Measurements from ENCODE around the gene DPM2. TPM values are rescaled to one million over a fixed set of nuclear protein-coding genes. Genes with fewer than 3 reads are reported as not detected.

DPM2 gene
- total RNA-seq, 1 experiment from 2014 or later, result 128 TPM

DNA sequence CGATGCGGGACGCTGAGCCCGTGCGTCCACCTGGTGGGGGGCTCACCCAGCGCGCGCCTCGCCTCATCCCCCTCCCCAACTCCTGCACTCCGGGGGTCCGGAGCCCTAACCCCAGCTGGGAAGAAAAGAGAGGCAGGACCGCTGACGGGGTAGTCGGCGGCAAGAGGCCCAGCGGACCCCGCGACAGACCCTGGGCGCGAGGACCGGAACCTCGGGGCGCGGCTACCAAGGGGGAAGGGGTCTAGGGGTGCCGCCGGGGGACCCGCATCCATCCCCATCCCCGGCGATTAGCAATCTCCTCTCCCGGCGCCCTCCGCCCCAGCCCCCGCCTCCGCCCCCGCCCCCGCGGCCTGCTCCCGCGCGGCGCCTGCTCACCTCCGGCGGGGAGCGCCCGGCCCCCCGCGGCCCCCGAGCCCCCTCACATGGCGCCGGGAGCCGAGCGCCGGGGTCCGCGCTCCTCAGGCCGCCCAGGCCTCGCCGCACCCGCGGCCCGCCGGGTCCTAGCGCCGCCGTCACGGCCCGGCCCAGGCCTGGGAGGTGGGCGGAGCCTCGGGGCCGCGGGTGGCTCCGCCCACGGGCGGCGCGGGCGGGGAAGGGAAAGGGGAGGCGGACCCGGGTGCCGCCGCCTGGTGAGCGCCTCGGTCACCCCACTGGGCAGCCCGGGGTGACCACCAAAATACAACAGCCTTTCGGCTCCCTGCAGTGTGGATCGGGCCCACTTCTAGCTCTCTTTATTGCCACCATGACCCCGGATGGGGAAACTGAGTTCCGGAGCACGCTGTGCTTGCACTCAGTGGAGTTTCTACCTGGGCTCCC is 38.3 kb downstream of the DPM2 start, which contains the start of gene ST6GALNAC6:
ST6GALNAC6 (minus strand) TSS at position 476 of the 816 bp plus-strand sequence. CDS start 1,622 bp downstream, outside the sequence.
- no peak for DNase-seq (ENCODE audit: low read depth)

GRCh38 chr9:127898433-127899127 is 39.1 kb downstream of the DPM2 start:
- DNase-seq (ENCODE audit: low read depth), result no peak

GRCh38 chr9:127897193-127897692 is 40.4 kb downstream of the DPM2 start:
- no peak for DNase-seq (ENCODE audit: low read depth)

GRCh38 chr9:127896395-127897192 is 41.1 kb downstream of the DPM2 start:
- DNase-seq (ENCODE audit: low read depth), result no peak

GRCh38 chr9:127895811-127896210 is 41.8 kb downstream of the DPM2 start:
- DNase-seq (ENCODE audit: low read depth), result no peak

DNA sequence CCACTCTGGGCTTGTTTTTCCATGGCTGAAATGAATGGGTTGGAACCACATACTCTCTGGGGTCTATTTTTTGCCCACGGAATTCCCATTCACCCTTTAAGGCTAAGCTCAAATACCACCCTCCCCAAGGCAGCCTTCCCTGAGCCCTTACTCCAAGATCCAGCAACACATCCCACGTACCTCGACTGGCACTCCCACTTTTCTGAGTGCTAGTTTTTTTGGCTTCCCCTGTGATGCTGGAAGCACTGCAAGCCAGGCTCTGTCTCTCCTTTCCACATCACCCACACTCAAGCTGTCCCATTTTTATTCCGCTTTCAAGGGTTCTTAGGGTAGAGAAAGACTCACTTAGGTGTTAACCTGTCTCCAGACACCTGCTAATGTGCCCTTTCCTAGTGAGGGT is 44.3 kb downstream of the DPM2 start:
- no peak for DNase-seq (ENCODE audit: low read depth)

DNA sequence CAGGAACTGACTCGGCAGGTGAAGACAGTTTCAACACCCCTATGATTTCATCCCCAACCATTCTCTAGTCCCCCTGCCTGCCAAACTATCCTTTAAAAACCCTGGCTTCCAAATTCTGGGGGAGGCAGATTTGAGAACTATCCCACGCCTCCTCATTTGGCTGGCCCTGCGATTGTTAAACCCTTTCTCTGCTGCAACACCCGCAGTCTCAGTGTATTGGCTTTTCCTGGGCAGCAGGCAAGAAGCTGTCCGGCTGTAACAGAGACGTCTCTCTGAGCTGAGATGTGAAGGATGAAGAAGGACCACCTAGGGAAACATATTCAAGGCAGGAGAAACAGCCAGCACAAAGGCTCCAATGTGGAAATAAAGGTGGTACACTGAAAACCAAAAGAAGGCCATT is 44.8 kb downstream of the DPM2 start:
- no peak for DNase-seq (ENCODE audit: low read depth)

- DNase-seq (ENCODE audit: low read depth), result no peak
Measured at GRCh38 chr9:127890053-127890452, 47.6 kb downstream of the DPM2 start.

- DNase-seq (ENCODE audit: low read depth), result no peak
Measured at GRCh38 chr9:127887792-127888191, 49.9 kb downstream of the DPM2 start.

DNA sequence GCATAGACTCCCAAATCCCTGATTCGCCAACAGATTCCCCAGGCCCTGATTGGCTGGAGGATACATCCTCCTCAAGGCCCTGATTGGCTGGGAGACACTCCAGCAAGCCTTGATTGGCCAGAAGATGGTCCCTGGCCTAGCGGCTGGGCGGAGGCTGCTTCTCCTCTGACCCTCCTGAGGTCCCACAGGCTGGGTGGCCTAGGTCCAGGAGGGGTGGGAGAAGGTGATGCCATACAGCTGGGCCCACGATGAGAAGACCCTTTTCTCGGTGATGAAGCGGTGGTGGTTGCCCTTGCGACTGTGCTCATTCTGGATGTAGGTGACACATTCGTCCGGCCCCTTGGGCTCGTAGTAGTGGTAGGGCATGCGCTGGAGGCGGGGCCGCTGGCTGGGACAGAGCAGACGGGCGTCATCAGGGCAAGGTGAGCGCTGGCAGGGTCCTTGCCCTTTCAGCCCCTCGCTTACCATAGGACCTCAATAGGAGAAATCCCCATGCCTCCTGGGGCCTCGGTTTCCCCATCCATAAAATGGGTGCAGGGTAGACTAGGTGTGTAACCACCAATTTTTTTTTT is 51.2 kb downstream of the DPM2 start:
- peak; percentile 31 for DNase-seq (ENCODE audit: low read depth)

- DNase-seq (ENCODE audit: low read depth), result no peak
Measured at GRCh38 chr9:127885508-127886281, 52.0 kb downstream of the DPM2 start.

Other genes starting within 250 kb of the DPM2 start
- not detected in 2 replicates for gene CFAP157, start 230.9 kb downstream of the DPM2 start, total RNA-seq (2014; rRNA removed; shearing (Covaris generic))
- gene PTRH1, start 222.2 kb downstream of the DPM2 start, total RNA-seq (2014; rRNA removed; shearing (Covaris generic)), result 27.1 and 33.3 TPM in 2 replicates
- not detected in 2 replicates for gene TTC16, start 221.8 kb downstream of the DPM2 start, total RNA-seq (2014; rRNA removed; shearing (Covaris generic))
- gene TOR2A, start 202.6 kb downstream of the DPM2 start, total RNA-seq (2014; rRNA removed; shearing (Covaris generic)), result 20.7 and 27.7 TPM in 2 replicates
- gene SH2D3C, start 159.2 kb downstream of the DPM2 start, total RNA-seq (2014; rRNA removed; shearing (Covaris generic)), result not detected in 2 replicates
- gene CDK9, start 151.8 kb downstream of the DPM2 start, total RNA-seq (2014; rRNA removed; shearing (Covaris generic)), result 49.4 and 73.6 TPM in 2 replicates
- 84.1 and 87.0 TPM in 2 replicates for gene FPGS, start 135.0 kb downstream of the DPM2 start, total RNA-seq (2014; rRNA removed; shearing (Covaris generic))
- gene ENG, start 83.2 kb downstream of the DPM2 start, total RNA-seq (2014; rRNA removed; shearing (Covaris generic)), result 23.0 and 34.1 TPM in 2 replicates
- gene AK1, start 60.2 kb downstream of the DPM2 start, total RNA-seq (2014; rRNA removed; shearing (Covaris generic)), result 47.0 and 59.7 TPM in 2 replicates
- gene ST6GALNAC6, start 38.3 kb downstream of the DPM2 start, total RNA-seq (2014; rRNA removed; shearing (Covaris generic)), result 37.4 and 38.9 TPM in 2 replicates
- gene ST6GALNAC4, start 20.8 kb downstream of the DPM2 start, total RNA-seq (2014; rRNA removed; shearing (Covaris generic)), result 35.3 and 43.4 TPM in 2 replicates
- 0.73 and 0.98 TPM in 2 replicates for gene PIP5KL1, start 7.1 kb downstream of the DPM2 start, total RNA-seq (2014; rRNA removed; shearing (Covaris generic))
- gene EEIG1, start 43.1 kb upstream of the DPM2 start, total RNA-seq (2014; rRNA removed; shearing (Covaris generic)), result 3.4 and 6.8 TPM in 2 replicates
- 19.6 and 21.2 TPM in 2 replicates for gene NAIF1, start 129.5 kb upstream of the DPM2 start, total RNA-seq (2014; rRNA removed; shearing (Covaris generic))
- 14.4 and 15.1 TPM in 2 replicates for gene SLC25A25, start 130.4 kb upstream of the DPM2 start, total RNA-seq (2014; rRNA removed; shearing (Covaris generic))
- 182 and 203 TPM in 2 replicates for gene PTGES2, start 189.9 kb upstream of the DPM2 start, total RNA-seq (2014; rRNA removed; shearing (Covaris generic))
- gene LCN2, start 211.6 kb upstream of the DPM2 start, total RNA-seq (2014; rRNA removed; shearing (Covaris generic)), result not detected in 2 replicates
- 79.8 and 119 TPM in 2 replicates for gene BBLN, start 222.4 kb upstream of the DPM2 start, total RNA-seq (2014; rRNA removed; shearing (Covaris generic))

All from HT1080 (cell line).